ENCODE data around the gene WIF1. TPM values are rescaled to one million over a fixed set of nuclear protein-coding genes. Genes with fewer than 3 reads are reported as not detected.

Gene WIF1
- total RNA-seq, 1 experiment from 2014 or later: not detected

DNA sequence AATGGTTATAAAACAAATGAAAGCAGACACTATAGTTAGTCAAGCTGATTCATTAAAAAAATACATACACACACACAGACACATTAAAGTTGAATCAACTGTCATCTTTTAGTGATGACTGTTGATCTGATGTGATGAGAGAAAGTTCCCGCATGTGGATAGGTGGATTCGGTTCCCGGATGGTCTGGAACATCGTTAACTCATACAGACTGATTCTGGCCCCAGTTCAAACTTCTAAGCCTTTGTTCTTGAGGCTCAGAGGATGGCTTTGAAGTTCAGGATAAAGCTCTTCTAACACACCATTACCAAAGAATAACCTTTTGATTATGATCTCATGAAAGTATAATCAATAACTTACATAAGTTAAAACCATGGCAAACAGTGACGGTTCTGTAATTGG, 27.5 kb downstream of the WIF1 start:
- Histone ChIP-seq H3F3A (ENCODE audit: insufficient read depth, low read depth) (no peaks in the 10 kb centered on the region), H4K20me1 (ENCODE audit: insufficient read depth) (no peaks in the 10 kb centered on the region), H3K9me3 (ENCODE audit: insufficient read depth, low read depth) (no peaks in the 10 kb centered on the region; the same call in 1 of the 2 replicates), H3K4me3 (no peak overlapping the region), H3K4me2 (no peak overlapping the region), H3K27ac (no peak overlapping the region), H3K79me2 (ENCODE audit: low read depth) (no peaks in the 10 kb centered on the region), H3K36me3 (ENCODE audit: low read depth) (no peaks in the 10 kb centered on the region), H2AFZ (no peak overlapping the region), H3K27me3 (ENCODE audit: insufficient read depth, low read depth) (peaks cover 5% of the 10 kb centered on the region; the same call in 1 of the 2 replicates), H3K9me2 (ENCODE audit: insufficient read depth) (no peaks in the 10 kb centered on the region), H3K4me1 (replicated peaks; ENCODE audit: insufficient read depth) (no peaks in the 10 kb centered on the region)
- POLR2A ChIA-PET (ENCODE audit: unreplicated experiment): no interaction called here
- no peak for TF ChIP-seq EZH2 (IDR thresholded peaks at IDR 0.05; ENCODE audit: low read depth)
- TF ChIP-seq, protein P1, sequence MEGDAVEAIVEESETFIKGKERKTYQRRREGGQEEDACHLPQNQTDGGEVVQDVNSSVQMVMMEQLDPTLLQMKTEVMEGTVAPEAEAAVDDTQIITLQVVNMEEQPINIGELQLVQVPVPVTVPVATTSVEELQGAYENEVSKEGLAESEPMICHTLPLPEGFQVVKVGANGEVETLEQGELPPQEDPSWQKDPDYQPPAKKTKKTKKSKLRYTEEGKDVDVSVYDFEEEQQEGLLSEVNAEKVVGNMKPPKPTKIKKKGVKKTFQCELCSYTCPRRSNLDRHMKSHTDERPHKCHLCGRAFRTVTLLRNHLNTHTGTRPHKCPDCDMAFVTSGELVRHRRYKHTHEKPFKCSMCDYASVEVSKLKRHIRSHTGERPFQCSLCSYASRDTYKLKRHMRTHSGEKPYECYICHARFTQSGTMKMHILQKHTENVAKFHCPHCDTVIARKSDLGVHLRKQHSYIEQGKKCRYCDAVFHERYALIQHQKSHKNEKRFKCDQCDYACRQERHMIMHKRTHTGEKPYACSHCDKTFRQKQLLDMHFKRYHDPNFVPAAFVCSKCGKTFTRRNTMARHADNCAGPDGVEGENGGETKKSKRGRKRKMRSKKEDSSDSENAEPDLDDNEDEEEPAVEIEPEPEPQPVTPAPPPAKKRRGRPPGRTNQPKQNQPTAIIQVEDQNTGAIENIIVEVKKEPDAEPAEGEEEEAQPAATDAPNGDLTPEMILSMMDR (conservative IDR thresholded peaks at IDR 0.05): no peak
- CTCF ChIA-PET: no interaction called here
- intact Hi-C loops (cut with micrococcal nuclease; ENCODE audit: unreplicated experiment): no loop called here
- BruUV-seq (replicated peaks): no TSS peak
- DNase-seq: no peak

DNA sequence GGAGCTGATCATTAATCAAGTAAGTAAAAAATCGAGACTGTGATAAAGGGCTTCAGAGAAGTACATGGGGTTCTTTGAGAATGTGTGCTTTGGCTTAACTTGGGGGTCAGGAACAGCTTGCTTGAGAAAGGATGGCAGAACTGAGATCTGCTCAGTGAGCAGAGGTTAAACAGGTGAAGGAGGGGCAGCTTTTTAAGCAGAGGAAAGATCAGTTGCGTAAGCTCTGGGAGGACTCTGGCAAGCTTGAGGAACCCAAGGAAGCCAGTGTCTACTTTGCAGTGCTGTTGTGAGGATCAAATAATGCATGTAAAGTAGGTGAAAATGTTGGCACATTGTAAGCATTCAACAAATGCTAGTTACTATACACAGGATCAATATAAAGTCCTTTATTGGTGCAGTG, 30.6 kb downstream of the WIF1 start:
- BruUV-seq (replicated peaks): no TSS peak
- intact Hi-C loops (cut with micrococcal nuclease; ENCODE audit: unreplicated experiment): no loop called here
- Histone ChIP-seq H2AFZ (no peak overlapping the region), H3K9me3 (ENCODE audit: insufficient read depth, low read depth) (no peaks in the 10 kb centered on the region; the same call in 1 of the 2 replicates), H3K4me2 (no peak overlapping the region), H3K9me2 (ENCODE audit: insufficient read depth) (no peaks in the 10 kb centered on the region), H3K36me3 (ENCODE audit: low read depth) (no peaks in the 10 kb centered on the region), H3K79me2 (ENCODE audit: low read depth) (no peaks in the 10 kb centered on the region), H4K20me1 (ENCODE audit: insufficient read depth) (no peaks in the 10 kb centered on the region), H3F3A (ENCODE audit: insufficient read depth, low read depth) (no peaks in the 10 kb centered on the region), H3K4me1 (replicated peaks; ENCODE audit: insufficient read depth) (no peaks in the 10 kb centered on the region), H3K27me3 (ENCODE audit: insufficient read depth, low read depth) (peaks cover 5% of the 10 kb centered on the region; the same call in 1 of the 2 replicates), H3K4me3 (no peak overlapping the region), H3K27ac (no peak overlapping the region)
- CTCF ChIA-PET: no interaction called here
- DNase-seq: no peak
- POLR2A ChIA-PET (ENCODE audit: unreplicated experiment): no interaction called here
- no peak for TF ChIP-seq EZH2 (IDR thresholded peaks at IDR 0.05; ENCODE audit: low read depth)
- TF ChIP-seq, protein P1 (conservative IDR thresholded peaks at IDR 0.05): no peak

- CTCF ChIA-PET: no interaction called here
- Histone ChIP-seq H3K79me2 (ENCODE audit: low read depth) (no peaks in the 10 kb centered on the region), H3K4me2 (no peak overlapping the region), H2AFZ (no peak overlapping the region), H3K4me1 (replicated peaks; ENCODE audit: insufficient read depth) (no peaks in the 10 kb centered on the region), H3K4me3 (no peak overlapping the region), H3K36me3 (ENCODE audit: low read depth) (no peaks in the 10 kb centered on the region), H3K27ac (no peak overlapping the region), H3K9me3 (ENCODE audit: insufficient read depth, low read depth) (no peaks in the 10 kb centered on the region), H4K20me1 (ENCODE audit: insufficient read depth) (no peaks in the 10 kb centered on the region), H3K27me3 (ENCODE audit: insufficient read depth, low read depth) (peaks cover 3% of the 10 kb centered on the region; the same call in 1 of the 2 replicates), H3K9me2 (ENCODE audit: insufficient read depth) (no peaks in the 10 kb centered on the region), H3F3A (ENCODE audit: insufficient read depth, low read depth) (no peaks in the 10 kb centered on the region)
- no TSS peak for BruUV-seq (replicated peaks)
- POLR2A ChIA-PET (ENCODE audit: unreplicated experiment): no interaction called here
- DNase-seq: no peak
- TF ChIP-seq, protein P1 (conservative IDR thresholded peaks at IDR 0.05): no peak
- no peak for TF ChIP-seq EZH2 (IDR thresholded peaks at IDR 0.05; ENCODE audit: low read depth)
- intact Hi-C loops (cut with micrococcal nuclease; ENCODE audit: unreplicated experiment): no loop called here
Observed at GRCh38 chr12:65086236-65086635, 34.9 kb downstream of the WIF1 start.

Measured in PC-9 (cell line).